ENCODE results near the gene KLHDC10.
"Not testable (repeated sequence)": the region's sequence is repeated elsewhere in the genome, so short reads cannot be mapped to it uniquely, and the experiment has no call there.

The KLHDC10 gene

DNA sequence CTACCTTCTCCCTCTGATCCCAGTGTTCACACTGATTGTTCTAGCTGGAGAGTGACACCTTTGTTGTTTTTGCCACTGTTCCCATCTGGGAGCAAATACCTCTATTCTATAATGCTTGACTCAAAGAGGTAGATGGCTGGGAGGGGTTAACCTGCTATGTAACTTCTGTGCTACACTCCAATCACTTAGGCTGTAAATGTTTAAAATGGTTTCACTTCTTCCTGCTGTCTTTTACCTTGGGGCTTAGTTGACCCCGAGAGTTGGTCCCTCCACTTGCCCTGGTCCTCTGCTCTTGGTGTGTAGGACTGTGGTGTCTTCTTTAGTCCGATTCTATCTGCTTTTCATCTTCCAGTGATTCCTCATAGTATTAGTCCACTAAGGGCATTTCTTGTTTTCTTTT, 22.3 kb downstream of the KLHDC10 start:
- no peak overlapping the region for H3K27ac ChIP-seq (ENCODE audit: insufficient read depth, low read length, poor library complexity, severe bottlenecking)
- no peaks in the 10 kb centered on the region for H3K9me3 ChIP-seq (ENCODE audit: control insufficient read depth, low read length)
- DNase-seq: no peak
- H3K4me1 ChIP-seq (ENCODE audit: control insufficient read depth, insufficient read depth, low read length, poor library complexity, severe bottlenecking): no peaks in the 10 kb centered on the region
- H3K36me3 ChIP-seq (ENCODE audit: control insufficient read depth, insufficient read depth, low read length): no peaks in the 10 kb centered on the region
- H3K27me3 ChIP-seq (replicated peaks; ENCODE audit: control insufficient read depth, insufficient read depth, low read length, poor library complexity, severe bottlenecking): no peaks in the 10 kb centered on the region
- no peak overlapping the region for H3K4me3 ChIP-seq (ENCODE audit: insufficient read depth, low read depth, low read length, poor library complexity, severe bottlenecking)

DNA sequence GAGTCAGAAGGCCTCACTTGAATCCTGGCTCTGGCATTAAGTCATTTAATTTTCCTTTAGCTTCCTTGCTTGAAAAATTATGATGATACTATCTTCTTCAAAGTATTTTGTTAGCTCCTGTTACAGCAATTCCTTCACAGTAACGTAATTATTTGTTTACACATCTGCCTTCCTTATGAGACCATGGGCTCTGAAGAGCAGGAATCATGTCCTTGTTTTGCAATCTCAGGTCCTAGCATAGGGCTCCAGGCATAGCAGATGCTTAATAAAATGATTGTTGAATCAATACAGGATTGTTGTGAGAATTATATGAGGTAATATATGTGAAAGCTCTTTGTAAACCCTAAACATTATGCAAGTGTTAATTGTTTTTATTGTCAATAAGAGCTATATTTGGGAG, 25.5 kb downstream of the KLHDC10 start:
- H3K4me3 ChIP-seq (ENCODE audit: insufficient read depth, low read depth, low read length, poor library complexity, severe bottlenecking): no peak overlapping the region
- no peak overlapping the region for H3K27ac ChIP-seq (ENCODE audit: insufficient read depth, low read length, poor library complexity, severe bottlenecking)
- no peaks in the 10 kb centered on the region for H3K4me1 ChIP-seq (ENCODE audit: control insufficient read depth, insufficient read depth, low read length, poor library complexity, severe bottlenecking)
- H3K36me3 ChIP-seq (ENCODE audit: control insufficient read depth, insufficient read depth, low read length): no peaks in the 10 kb centered on the region
- H3K27me3 ChIP-seq (replicated peaks; ENCODE audit: control insufficient read depth, insufficient read depth, low read length, poor library complexity, severe bottlenecking): no peaks in the 10 kb centered on the region
- H3K9me3 ChIP-seq (ENCODE audit: control insufficient read depth, low read length): no peaks in the 10 kb centered on the region
- no peak for DNase-seq

DNA sequence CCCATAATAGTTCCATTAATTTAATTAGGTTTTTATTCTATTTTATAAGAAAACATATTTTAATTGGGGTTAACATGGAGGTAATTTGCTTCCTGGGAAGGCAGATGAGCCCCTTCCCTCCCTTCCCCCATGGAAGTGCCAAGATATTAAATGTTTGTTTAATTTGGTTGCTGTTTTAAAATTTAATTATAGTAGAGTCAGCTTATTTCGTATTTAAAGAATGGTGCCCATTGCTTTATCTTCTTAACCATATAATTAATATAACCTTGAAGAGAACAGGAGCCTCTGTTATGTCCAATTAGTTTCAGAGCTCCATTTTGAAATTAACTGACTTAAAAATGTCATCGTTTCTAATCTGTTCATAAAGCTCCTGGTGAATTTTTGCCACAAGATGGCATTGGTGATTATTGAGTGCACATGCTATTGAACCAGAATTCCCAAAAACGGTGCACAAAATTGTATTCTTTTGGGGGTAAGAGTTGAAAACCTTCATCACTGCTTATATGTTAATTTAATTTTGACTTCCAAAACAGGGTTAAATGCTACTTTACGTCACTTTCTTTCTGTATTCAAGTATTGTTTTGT, 26.0 kb downstream of the KLHDC10 start:
- no peaks in the 10 kb centered on the region for H3K27me3 ChIP-seq (replicated peaks; ENCODE audit: control insufficient read depth, insufficient read depth, low read length, poor library complexity, severe bottlenecking)
- no peaks in the 10 kb centered on the region for H3K36me3 ChIP-seq (ENCODE audit: control insufficient read depth, insufficient read depth, low read length)
- no peak overlapping the region for H3K4me3 ChIP-seq (ENCODE audit: insufficient read depth, low read depth, low read length, poor library complexity, severe bottlenecking)
- no peak for DNase-seq
- no peaks in the 10 kb centered on the region for H3K4me1 ChIP-seq (ENCODE audit: control insufficient read depth, insufficient read depth, low read length, poor library complexity, severe bottlenecking)
- no peaks in the 10 kb centered on the region for H3K9me3 ChIP-seq (ENCODE audit: control insufficient read depth, low read length)
- no peak overlapping the region for H3K27ac ChIP-seq (ENCODE audit: insufficient read depth, low read length, poor library complexity, severe bottlenecking)

DNA sequence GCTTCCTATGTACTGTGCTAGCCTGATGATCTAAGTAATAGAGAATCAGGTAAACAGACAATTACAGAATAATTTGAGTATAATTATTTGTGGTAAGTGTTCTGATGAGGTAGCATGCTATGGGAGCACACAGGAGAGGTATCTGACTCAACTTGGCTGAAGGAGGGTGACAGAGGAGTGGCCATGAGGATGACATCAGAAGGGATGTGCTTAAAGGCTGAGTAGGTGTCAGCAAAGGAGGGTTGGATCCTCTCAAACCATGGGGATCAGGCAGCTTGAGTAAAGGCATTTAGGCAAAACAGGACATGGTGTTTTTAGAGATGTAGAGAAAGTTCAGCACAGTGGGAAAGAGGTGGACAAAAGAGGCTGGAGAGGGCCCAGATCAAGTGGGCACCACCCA, 29.0 kb downstream of the KLHDC10 start:
- no peak overlapping the region for H3K27ac ChIP-seq (ENCODE audit: insufficient read depth, low read length, poor library complexity, severe bottlenecking)
- no peaks in the 10 kb centered on the region for H3K36me3 ChIP-seq (ENCODE audit: control insufficient read depth, insufficient read depth, low read length)
- no peak for DNase-seq
- H3K27me3 ChIP-seq (replicated peaks; ENCODE audit: control insufficient read depth, insufficient read depth, low read length, poor library complexity, severe bottlenecking): no peaks in the 10 kb centered on the region
- H3K4me1 ChIP-seq (ENCODE audit: control insufficient read depth, insufficient read depth, low read length, poor library complexity, severe bottlenecking): no peaks in the 10 kb centered on the region
- no peaks in the 10 kb centered on the region for H3K9me3 ChIP-seq (ENCODE audit: control insufficient read depth, low read length)
- no peak overlapping the region for H3K4me3 ChIP-seq (ENCODE audit: insufficient read depth, low read depth, low read length, poor library complexity, severe bottlenecking)

DNA sequence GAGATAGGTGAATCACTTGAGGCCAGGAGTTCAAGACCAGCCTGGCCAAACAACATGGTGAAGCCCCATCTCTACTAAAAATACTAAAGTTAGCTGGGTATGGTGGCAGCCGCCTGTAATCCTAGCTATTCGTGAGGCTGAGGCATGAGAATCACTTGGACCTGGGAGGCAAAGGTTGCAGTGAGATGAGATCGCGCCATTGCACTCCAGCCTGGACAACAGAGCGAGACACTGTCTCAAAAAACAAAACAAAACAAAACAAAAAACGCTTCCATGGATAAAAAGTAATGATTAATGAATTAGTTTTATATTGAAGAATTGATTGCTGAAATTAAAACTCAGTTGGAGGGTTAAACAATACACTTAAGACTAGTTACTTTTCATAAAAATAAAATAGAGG, 32.3 kb downstream of the KLHDC10 start:
- no peak for DNase-seq
- H3K4me1 ChIP-seq (ENCODE audit: control insufficient read depth, insufficient read depth, low read length, poor library complexity, severe bottlenecking): no peaks in the 10 kb centered on the region
- H3K27ac ChIP-seq (ENCODE audit: insufficient read depth, low read length, poor library complexity, severe bottlenecking): no peak overlapping the region
- H3K27me3 ChIP-seq (replicated peaks; ENCODE audit: control insufficient read depth, insufficient read depth, low read length, poor library complexity, severe bottlenecking): no peaks in the 10 kb centered on the region
- no peaks in the 10 kb centered on the region for H3K36me3 ChIP-seq (ENCODE audit: control insufficient read depth, insufficient read depth, low read length)
- H3K9me3 ChIP-seq (ENCODE audit: control insufficient read depth, low read length): no peaks in the 10 kb centered on the region
- H3K4me3 ChIP-seq (ENCODE audit: insufficient read depth, low read depth, low read length, poor library complexity, severe bottlenecking): no peak overlapping the region

DNA sequence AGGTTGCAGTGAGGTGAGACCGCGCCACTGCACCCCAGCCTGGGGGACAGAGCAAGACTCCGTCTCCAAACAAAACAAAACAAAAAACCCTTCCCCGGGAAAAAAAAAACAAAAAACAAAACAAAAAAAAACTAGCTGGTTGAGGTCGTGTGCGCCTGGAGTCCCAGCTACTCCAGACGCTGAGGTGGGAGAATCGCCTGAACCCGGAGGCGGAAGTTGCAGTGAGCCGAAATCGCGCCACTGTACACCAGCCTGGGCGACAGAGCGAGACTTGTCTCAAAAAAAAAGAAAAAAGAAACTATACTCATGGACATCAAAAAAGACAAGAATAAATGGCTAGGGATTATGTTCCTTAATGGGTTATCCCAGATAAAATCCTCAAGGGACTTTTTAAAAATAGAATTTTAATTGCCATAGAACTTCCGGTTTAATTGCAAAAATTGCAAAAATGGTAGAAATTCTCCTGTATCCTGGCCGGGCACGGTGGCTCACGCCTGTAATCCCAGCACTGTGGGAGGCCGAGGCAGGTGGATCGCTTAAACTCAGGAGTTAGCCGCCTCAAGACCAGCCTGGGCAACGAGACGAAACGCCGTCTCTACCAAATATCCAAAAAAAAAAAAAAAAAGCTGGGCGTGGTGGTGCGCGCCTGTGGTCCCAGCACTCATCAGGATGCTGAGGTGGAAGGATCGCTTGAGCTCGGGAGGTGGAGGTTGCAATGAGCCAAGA, 37.8 kb downstream of the KLHDC10 start:
- Histone ChIP-seq H3K36me3 (ENCODE audit: control insufficient read depth, insufficient read depth, low read length) (no peaks in the 10 kb centered on the region), H3K9me3 (ENCODE audit: control insufficient read depth, low read length) (no peaks in the 10 kb centered on the region), H3K4me1 (ENCODE audit: control insufficient read depth, insufficient read depth, low read length, poor library complexity, severe bottlenecking) (no peaks in the 10 kb centered on the region), H3K4me3 (ENCODE audit: insufficient read depth, low read depth, low read length, poor library complexity, severe bottlenecking) (no peak overlapping the region), H3K27me3 (replicated peaks; ENCODE audit: control insufficient read depth, insufficient read depth, low read length, poor library complexity, severe bottlenecking) (no peaks in the 10 kb centered on the region), H3K27ac (ENCODE audit: insufficient read depth, low read length, poor library complexity, severe bottlenecking) (no peak overlapping the region)
- DNase-seq: no peak

DNA sequence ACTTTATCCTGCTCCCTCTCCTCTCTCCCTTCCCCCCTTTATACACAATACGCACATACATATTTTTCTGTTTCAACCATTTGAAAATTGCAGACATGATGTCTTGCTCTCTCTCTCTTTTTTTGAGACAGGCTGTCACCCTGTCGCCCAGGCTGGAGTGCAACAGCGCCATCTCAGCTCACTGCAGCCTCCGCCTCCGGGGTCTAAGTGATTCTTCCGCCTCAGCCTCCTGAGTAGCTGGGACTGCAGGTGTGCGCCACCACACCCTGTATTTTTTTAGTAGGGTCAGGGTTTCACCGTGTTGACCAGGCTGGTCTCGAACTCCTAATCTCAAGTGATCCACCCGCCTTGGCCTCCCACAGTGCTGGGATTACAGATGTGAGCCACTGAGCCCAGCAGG, 38.5 kb downstream of the KLHDC10 start:
- DNase-seq: no peak
- H3K27me3 ChIP-seq (replicated peaks; ENCODE audit: control insufficient read depth, insufficient read depth, low read length, poor library complexity, severe bottlenecking): no peaks in the 10 kb centered on the region
- no peaks in the 10 kb centered on the region for H3K9me3 ChIP-seq (ENCODE audit: control insufficient read depth, low read length)

DNA sequence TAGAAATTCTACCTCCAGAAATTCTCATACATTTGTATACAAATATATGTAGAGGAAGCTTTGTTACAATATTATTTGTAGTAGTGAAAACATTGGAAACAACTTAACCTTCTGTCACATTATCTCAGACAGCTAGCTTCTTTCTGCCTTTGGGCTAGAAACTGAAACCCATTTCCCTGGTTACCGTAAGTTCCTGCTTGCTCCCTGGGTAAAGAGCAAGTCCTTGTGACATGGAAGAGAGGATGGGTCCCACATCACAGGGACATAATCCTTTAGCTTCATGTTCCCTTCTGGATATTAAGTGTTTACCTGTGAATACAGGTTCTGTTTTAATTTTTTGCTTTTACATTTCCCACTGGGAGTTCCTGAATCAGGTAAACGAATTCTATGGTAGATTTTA, 41.8 kb downstream of the KLHDC10 start:
- Histone ChIP-seq H3K4me1 (ENCODE audit: control insufficient read depth, insufficient read depth, low read length, poor library complexity, severe bottlenecking) (no peaks in the 10 kb centered on the region), H3K9me3 (ENCODE audit: control insufficient read depth, low read length) (no peaks in the 10 kb centered on the region), H3K4me3 (ENCODE audit: insufficient read depth, low read depth, low read length, poor library complexity, severe bottlenecking) (no peak overlapping the region), H3K36me3 (ENCODE audit: control insufficient read depth, insufficient read depth, low read length) (no peaks in the 10 kb centered on the region), H3K27me3 (replicated peaks; ENCODE audit: control insufficient read depth, insufficient read depth, low read length, poor library complexity, severe bottlenecking) (no peaks in the 10 kb centered on the region), H3K27ac (ENCODE audit: insufficient read depth, low read length, poor library complexity, severe bottlenecking) (no peak overlapping the region)
- no peak for DNase-seq

More for the DNA sequence above, 38.5 kb downstream of the KLHDC10 start:
- Histone ChIP-seq H3K27ac (ENCODE audit: insufficient read depth, low read length, poor library complexity, severe bottlenecking) (no peak overlapping the region), H3K36me3 (ENCODE audit: control insufficient read depth, insufficient read depth, low read length) (no peaks in the 10 kb centered on the region), H3K4me1 (ENCODE audit: control insufficient read depth, insufficient read depth, low read length, poor library complexity, severe bottlenecking) (no peaks in the 10 kb centered on the region), H3K4me3 (ENCODE audit: insufficient read depth, low read depth, low read length, poor library complexity, severe bottlenecking) (no peak overlapping the region)

DNA sequence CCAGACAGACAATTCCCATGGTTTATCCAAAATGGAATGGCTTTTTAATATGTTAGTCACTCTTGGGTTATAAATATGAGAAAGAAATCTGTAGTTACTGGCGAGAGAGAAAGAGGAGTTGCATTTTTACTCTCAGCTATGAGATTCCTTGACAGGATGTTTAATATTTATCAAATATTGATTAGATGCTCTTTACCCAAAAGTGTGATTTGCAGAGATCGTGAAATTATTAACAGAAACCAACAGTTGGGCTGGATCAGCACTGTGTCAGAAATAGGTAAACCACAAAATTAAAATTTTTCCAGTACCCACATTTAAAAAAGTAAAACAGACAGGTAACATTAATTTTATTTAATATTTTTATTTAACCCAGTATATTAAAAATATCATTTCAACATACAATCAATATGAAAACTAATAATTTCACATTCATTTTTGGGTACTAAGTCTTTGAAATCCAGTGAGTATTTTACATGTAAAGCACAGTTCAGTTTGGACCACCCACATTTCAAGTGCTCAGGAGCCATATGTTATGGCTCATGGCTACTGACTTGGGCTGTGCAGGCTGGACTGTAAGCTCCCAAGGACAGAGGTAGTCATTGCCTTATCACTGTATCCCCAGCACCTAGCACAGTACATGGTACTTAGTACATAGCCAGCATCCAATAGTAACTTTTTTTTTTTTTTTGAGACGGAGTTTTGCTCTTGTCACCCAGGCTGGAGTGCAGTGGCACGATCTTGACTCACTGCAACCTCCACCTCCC, 42.5 kb downstream of the KLHDC10 start:
- no peak for DNase-seq
- H3K4me3 ChIP-seq (ENCODE audit: insufficient read depth, low read depth, low read length, poor library complexity, severe bottlenecking): no peak overlapping the region
- no peaks in the 10 kb centered on the region for H3K36me3 ChIP-seq (ENCODE audit: control insufficient read depth, insufficient read depth, low read length)
- H3K4me1 ChIP-seq (ENCODE audit: control insufficient read depth, insufficient read depth, low read length, poor library complexity, severe bottlenecking): no peaks in the 10 kb centered on the region
- H3K9me3 ChIP-seq (ENCODE audit: control insufficient read depth, low read length): no peaks in the 10 kb centered on the region
- no peak overlapping the region for H3K27ac ChIP-seq (ENCODE audit: insufficient read depth, low read length, poor library complexity, severe bottlenecking)
- no peaks in the 10 kb centered on the region for H3K27me3 ChIP-seq (replicated peaks; ENCODE audit: control insufficient read depth, insufficient read depth, low read length, poor library complexity, severe bottlenecking)

DNA sequence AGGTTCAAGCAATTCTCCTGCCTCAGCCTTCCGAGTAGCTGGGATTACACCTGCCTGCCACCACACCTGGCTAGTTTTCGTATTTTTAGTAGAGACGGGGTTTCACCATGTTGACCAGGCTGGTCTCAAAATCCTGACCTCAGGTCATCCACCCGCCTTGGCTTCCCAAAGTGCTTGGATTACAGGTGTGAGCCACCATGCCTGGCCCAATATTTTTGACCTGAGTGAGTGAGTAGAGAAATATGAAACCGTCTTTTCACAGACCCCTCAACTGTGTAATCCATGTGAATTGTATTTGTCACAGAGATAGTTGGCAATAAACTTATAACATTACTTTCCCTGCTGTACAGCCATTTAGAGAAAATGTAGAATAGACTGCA, 43.1 kb downstream of the KLHDC10 start:
- H3K4me3 ChIP-seq (ENCODE audit: insufficient read depth, low read depth, low read length, poor library complexity, severe bottlenecking); H3K27ac ChIP-seq (ENCODE audit: insufficient read depth, low read length, poor library complexity, severe bottlenecking); H3K4me1 ChIP-seq (ENCODE audit: control insufficient read depth, insufficient read depth, low read length, poor library complexity, severe bottlenecking); H3K27me3 ChIP-seq (replicated peaks; ENCODE audit: control insufficient read depth, insufficient read depth, low read length, poor library complexity, severe bottlenecking); H3K9me3 ChIP-seq (ENCODE audit: control insufficient read depth, low read length); DNase-seq; H3K36me3 ChIP-seq (ENCODE audit: control insufficient read depth, insufficient read depth, low read length): not testable (repeated sequence)

Data from effector memory CD4-positive, alpha-beta T cell (primary cell).